Activated T-helper 17 cell treated with anti-CD3 and anti-CD28 coated beads, Interleukin-2, amount 50 U/mL, for 72 hours (primary cell): Measurements from ENCODE around the gene METTL17. TPM values are rescaled to one million over a fixed set of nuclear protein-coding genes. Genes with fewer than 3 reads are reported as not detected.
"Not testable (repeated sequence)": the region's sequence is repeated elsewhere in the genome, so short reads cannot be mapped to it uniquely, and the experiment has no call there.

Source experiments
- ATAC-seq: fragments of 150-1000 bp; cut with Tn5 transposase; replicated peaks from 2 replicates; pipeline ENCODE4 v1.10.0; 2021; ENCODE audit warnings: mild to moderate bottlenecking, moderate library complexity
- H3K27ac Mint-ChIP-seq: one replicate; pipeline ENCODE4 v1.8.0; 2022; ENCODE audit warnings: mixed read lengths
- H3K27me3 Mint-ChIP-seq: one replicate; pipeline ENCODE4 v1.8.0; 2022; ENCODE audit warnings: mixed read lengths
- H3K36me3 Mint-ChIP-seq: one replicate; pipeline ENCODE4 v1.8.0; 2022; ENCODE audit warnings: low read depth, mild to moderate bottlenecking, mixed read lengths
- H3K4me1 Mint-ChIP-seq: one replicate; pipeline ENCODE4 v1.8.0; 2022; ENCODE audit warnings: mixed read lengths
- H3K4me3 Mint-ChIP-seq: one replicate; pipeline ENCODE4 v1.8.0; 2022; ENCODE audit warnings: mild to moderate bottlenecking, mixed read lengths
- H3K9me3 Mint-ChIP-seq: one replicate; pipeline ENCODE4 v1.8.0; 2022; ENCODE audit warnings: mixed read lengths
- total RNA-seq, 2 donors: library from RNA; stranded (reverse); gene quantifications; one replicate each; pipeline ENCODE4 v1.2.3, GENCODE V29; 2022

METTL17 gene
- total RNA-seq, 2 donors from 2014 or later = 83.2 to 102 TPM

DNA sequence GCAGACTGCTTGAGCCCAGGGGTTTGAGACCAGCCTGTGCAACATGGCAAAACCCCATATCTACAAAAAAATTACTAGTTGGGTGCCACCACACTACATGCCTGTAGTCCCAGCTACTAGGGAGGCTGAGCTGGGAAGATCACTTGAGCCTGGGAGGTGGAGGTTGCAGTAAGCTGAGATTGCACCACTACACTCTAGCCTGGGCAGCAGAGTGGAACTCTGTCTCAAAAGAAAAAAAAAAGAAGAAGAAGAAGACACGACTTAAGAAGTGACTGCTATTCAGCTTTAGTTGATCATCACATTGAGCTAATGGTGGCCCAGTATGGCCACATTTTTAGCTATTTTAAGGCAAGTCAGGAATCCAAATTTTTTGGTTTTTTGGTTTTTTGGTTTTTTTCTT, 8.9 kb upstream of the METTL17 start:
- peaks cover 6% of the 10 kb centered on the region for H3K27me3 Mint-ChIP-seq
- no peaks in the 10 kb centered on the region for H3K4me1 Mint-ChIP-seq
- ATAC-seq = no peak
- no peaks in the 10 kb centered on the region for H3K36me3 Mint-ChIP-seq
- H3K4me3 Mint-ChIP-seq = no peak overlapping the region
- H3K27ac Mint-ChIP-seq = no peak overlapping the region
- no peaks in the 10 kb centered on the region for H3K9me3 Mint-ChIP-seq

DNA sequence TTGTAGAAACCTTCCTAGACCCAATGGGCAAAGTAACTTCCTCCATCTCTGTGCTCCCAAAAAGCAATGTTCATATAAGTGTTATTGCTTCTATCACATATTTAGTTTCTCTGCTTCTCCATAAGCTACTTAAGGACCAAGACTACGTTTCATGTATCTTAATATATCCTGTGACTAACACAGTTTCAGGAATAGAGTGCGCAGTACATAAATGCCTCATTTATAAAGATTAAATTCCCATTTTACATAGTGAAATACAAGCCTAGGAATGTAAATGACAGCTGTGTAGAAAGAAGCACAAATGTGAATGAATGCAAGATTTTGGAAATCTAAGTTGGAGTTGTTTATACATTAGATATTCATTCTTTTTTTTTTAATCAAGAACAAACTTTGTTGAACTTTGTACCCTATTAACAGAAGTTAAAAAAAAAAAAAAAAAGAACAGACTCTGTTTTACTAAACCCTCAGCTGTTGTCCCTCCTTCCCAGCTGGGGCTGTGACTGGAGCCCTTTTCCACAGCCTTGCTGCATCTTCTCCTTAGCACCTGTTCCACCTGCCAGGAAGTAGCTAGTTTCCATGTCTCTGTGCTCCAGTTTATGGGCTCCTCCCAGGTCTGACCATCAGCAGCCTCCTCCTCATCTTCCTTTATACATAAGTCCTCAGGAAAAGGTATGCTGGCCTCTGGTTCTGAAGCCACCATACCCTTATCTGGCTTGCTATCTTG, 7.0 kb upstream of the METTL17 start:
- Mint-ChIP-seq H3K27ac (no peak overlapping the region), H3K4me1 (no peaks in the 10 kb centered on the region), H3K9me3 (no peaks in the 10 kb centered on the region), H3K27me3 (peaks cover 6% of the 10 kb centered on the region), H3K4me3 (no peak overlapping the region), H3K36me3 (no peaks in the 10 kb centered on the region)
- ATAC-seq = no peak

DNA sequence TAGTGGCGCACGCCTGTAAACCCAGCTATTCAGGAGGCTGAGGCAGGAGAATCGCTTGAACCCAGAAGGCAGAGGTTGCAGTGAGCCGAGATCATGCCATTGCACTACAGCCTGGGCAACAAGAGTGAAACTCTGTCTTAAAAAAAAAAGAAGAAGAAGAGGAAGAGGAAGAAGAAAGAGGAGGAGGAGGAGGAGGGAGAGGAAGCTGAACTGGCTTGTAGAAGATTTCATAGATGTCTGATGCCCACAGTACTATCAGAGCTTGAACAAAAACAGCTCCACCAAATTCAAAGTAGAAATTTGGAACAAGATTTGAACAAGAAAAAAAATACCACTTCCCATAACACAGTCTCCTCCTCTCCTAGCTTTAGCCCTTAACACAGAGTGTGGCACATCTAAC, 4.1 kb upstream of the METTL17 start:
- not testable (repeated sequence) for H3K4me3 Mint-ChIP-seq, H3K4me1 Mint-ChIP-seq, ATAC-seq, H3K27me3 Mint-ChIP-seq, H3K9me3 Mint-ChIP-seq, H3K27ac Mint-ChIP-seq
- peaks cover 12% of the 10 kb centered on the region for H3K36me3 Mint-ChIP-seq

DNA sequence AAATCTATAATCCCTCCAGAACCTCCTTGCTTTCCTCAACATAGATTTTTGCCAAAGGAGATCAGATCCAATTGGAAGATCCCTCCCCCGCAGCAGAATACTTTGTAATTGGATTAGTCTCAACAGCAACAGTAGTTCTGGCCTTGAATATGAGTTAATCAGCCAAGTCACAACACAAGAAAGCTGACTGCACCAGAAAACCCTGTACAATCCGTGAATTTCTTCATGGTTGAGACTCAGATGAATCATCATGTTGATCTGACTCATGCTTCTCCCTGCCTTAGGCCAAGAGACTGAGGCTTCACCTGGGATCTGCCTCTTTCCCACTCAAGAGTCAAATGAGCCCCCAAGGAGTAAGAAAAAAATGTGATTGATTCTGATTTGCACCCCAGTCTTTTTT, 3.0 kb upstream of the METTL17 start:
- H3K9me3 Mint-ChIP-seq = no peaks in the 10 kb centered on the region
- peak; percentile 30 for ATAC-seq

DNA sequence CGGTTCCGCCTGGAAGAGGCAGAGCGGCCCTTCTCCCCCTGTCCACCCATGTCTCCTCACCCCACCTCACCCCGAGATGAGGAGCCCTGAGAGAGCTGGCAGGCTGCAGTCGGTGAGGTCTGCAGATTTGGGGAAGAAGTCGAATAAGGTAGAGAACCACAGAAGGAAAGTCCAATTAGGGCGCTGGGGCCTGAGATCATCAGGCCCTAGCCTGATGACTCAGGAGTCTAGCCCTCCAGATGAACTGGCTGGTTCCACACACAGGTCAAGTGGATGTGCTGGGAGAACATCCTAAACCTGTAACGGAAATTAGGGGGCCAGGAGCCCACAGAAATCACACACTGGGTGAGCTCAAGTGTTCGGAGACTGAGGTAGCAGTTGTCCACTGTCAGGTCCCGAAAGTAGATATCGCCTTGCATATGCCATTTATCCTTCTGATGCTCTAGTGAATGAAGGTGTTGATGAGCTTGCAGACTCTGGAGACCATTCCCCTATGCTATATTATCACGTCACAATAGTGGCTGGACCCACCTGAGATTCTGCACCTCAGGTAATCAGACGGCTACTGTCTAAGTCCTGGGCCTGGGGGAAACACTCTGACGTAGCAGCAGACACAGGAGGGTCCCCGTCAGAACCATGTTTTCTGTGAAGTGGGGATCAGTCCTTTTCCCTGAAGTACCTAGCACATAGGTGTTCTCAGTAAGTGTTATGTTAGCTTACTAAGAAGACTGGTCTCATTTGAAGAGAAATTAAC, 886 bp upstream of the METTL17 start:
- peak overlapping the region; percentile 93 for H3K4me3 Mint-ChIP-seq
- no peaks in the 10 kb centered on the region for H3K9me3 Mint-ChIP-seq
- no peak for ATAC-seq
- peaks cover 5% of the 10 kb centered on the region for H3K4me1 Mint-ChIP-seq
- H3K36me3 Mint-ChIP-seq = peaks cover 44% of the 10 kb centered on the region
- no peaks in the 10 kb centered on the region for H3K27me3 Mint-ChIP-seq
- peak overlapping the region; percentile 91 for H3K27ac Mint-ChIP-seq

More for the DNA sequence above, 3.0 kb upstream of the METTL17 start:
- Mint-ChIP-seq H3K27me3 (peaks cover 3% of the 10 kb centered on the region), H3K4me1 (peaks cover under 1% of the 10 kb centered on the region), H3K36me3 (peaks cover 23% of the 10 kb centered on the region), H3K4me3 (no peak overlapping the region), H3K27ac (no peak overlapping the region)

DNA sequence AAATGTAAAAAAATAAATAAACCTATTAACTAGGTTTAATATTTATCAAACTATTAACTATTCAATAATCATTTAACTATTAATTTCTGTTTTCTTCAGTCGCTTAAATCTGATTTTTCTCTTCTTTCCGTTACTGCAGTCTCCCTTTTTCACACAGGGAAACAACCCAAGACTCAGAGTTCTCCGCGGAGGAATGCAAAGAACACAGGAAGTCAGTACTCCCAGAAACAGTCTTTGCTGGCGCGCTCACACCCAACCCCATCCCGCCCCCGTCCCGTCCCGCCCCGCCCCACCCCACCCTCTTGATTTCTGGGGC, 351 bp upstream of the METTL17 start:
- Mint-ChIP-seq H3K4me3 (peak overlapping the region; percentile 93), H3K27me3 (no peaks in the 10 kb centered on the region), H3K27ac (peak overlapping the region; percentile 91), H3K36me3 (peaks cover 50% of the 10 kb centered on the region), H3K9me3 (no peaks in the 10 kb centered on the region), H3K4me1 (peaks cover 5% of the 10 kb centered on the region)
- no peak for ATAC-seq

DNA sequence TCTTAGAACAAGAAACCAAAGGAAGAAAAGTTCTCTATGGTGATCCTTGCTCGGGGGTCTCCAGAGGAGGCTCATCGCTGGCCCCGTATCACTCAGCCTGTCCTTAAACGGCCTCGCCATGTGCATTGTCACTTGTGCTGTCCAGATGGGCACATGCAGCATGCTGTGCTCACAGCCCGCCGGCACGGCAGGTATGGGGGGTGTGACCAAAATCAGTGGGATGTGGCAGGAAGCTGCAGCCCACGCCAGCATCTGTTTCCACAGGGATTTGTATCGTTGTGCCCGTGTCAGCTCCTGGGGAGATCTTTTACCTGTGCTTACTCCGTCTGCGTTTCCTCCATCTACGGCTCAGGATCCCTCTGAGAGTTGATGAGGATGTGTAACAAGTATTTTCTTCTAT, 6.7 kb downstream of the METTL17 start:
- H3K27me3 Mint-ChIP-seq = no peaks in the 10 kb centered on the region
- H3K9me3 Mint-ChIP-seq = no peaks in the 10 kb centered on the region
- no peak overlapping the region for H3K4me3 Mint-ChIP-seq
- H3K27ac Mint-ChIP-seq = no peak overlapping the region
- ATAC-seq = no peak
- H3K36me3 Mint-ChIP-seq = peaks cover 68% of the 10 kb centered on the region
- H3K4me1 Mint-ChIP-seq = peaks cover 5% of the 10 kb centered on the region

DNA sequence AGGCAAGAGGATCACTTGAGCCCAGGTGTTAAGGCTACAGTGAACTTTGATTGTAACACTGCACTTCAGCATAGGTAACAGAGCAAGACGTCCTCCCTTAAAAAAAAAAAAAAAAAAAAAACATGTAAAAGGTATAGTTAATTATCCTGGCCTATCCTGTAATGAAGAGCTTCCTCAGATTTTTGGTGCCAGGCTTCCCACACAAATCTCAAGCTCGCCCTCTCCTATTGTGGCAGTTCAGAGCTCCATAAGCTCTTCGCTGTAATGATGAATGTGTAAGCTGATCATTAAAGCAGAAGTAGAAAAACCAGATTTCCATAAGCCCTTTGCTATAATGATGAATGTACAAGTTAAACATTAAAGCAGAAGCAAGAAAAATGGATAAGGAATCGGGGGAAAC, 7.3 kb downstream of the METTL17 start:
- no peaks in the 10 kb centered on the region for H3K27me3 Mint-ChIP-seq
- peaks cover 1% of the 10 kb centered on the region for H3K4me1 Mint-ChIP-seq

DNA sequence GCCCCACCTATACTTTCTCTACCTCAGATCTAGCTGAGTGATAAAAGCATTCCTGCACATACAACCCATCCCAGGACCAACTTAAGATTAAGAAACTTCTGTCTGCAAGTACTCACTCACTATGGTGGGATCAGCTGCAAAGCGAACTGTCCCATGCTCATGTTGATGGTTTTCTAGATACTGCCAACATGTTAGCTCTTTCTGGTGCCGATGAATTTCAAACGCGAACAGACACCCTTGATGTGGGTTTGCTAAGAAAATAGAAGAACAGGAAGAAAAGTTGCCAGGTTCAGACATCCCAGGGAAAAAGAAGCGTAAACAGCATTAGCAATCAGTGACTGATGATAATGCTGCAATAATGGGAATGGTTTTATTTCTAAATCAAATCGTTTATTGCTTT, 7.8 kb downstream of the METTL17 start:
- Mint-ChIP-seq H3K27ac (no peak overlapping the region), H3K27me3 (no peaks in the 10 kb centered on the region), H3K36me3 (peaks cover 57% of the 10 kb centered on the region), H3K4me1 (no peaks in the 10 kb centered on the region), H3K9me3 (no peaks in the 10 kb centered on the region), H3K4me3 (no peak overlapping the region)
- ATAC-seq = no peak

More for the DNA sequence above, 7.3 kb downstream of the METTL17 start:
- ATAC-seq = no peak
- Mint-ChIP-seq H3K4me3 (no peak overlapping the region), H3K9me3 (no peaks in the 10 kb centered on the region), H3K27ac (no peak overlapping the region), H3K36me3 (peaks cover 62% of the 10 kb centered on the region)

DNA sequence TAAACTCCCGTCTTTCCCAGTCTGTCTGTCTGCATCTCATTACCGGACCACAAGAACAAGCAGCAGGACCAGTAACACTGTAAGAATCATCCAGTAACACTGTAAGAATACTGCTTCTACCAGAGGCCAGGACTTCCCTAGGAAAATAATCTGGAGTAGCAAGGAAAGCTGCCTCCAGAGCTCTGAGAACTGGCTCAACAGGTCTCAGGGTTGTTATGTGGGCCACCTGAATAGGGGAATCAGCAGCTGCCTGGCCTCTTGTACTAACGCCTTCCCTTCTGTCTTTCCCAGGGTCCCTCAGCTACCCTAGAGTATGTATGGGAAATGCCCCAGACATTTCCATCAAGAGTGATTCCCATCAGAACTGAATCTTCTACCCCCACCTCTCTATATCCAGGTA, 8.4 kb downstream of the METTL17 start:
- no peak for ATAC-seq
- no peaks in the 10 kb centered on the region for H3K4me1 Mint-ChIP-seq
- H3K27ac Mint-ChIP-seq = peak overlapping the region; percentile 28
- no peaks in the 10 kb centered on the region for H3K27me3 Mint-ChIP-seq
- no peaks in the 10 kb centered on the region for H3K9me3 Mint-ChIP-seq
- no peak overlapping the region for H3K4me3 Mint-ChIP-seq
- peaks cover 52% of the 10 kb centered on the region for H3K36me3 Mint-ChIP-seq

DNA sequence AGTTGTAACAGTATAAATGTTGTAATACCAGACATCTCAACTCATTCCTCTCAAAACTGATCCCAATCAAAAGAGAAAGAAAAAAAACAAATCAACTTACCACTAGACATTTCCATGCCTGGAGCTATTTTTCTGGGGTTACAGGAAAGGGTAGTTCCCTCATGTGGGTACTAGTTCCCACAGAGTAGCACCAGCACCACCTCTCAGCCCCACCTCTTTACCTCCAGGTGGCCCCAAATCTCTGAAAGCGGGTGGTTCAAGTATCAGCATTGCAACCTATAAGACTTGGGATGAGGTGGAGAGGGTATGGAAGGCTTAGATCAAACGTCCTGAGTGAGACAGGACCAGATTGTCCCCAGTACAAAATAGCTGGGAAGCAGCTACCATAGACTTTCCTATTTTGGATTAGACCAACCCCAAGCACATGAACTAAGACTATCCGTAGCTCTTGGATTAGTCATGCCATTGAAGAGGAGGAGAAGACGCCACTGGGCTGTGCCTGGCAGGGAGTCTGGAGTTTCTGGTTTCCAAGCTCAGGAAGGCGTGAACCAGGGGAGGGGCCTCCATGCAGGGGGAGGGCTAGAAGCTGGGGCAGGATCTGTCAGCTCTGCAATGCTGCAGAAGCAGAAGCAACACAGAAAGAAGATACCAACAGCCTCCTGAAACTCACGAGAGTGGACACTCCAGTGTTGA, 9.0 kb downstream of the METTL17 start, which contains the start of gene SLC39A2:
Gene SLC39A2 (plus strand): TSS at position 620 of the 693 bp plus-strand sequence. CDS start 154 bp downstream, outside the sequence.
- Mint-ChIP-seq H3K4me3 (no peak within 1 kb of the TSS), H3K9me3 (no peaks in the 10 kb centered on the region), H3K36me3 (peaks cover 45% of the 10 kb centered on the region), H3K27me3 (no peaks in the 10 kb centered on the region), H3K4me1 (no peaks in the 10 kb centered on the region), H3K27ac (peak within 1 kb of the TSS; percentile 28)
- no peak for ATAC-seq

DNA sequence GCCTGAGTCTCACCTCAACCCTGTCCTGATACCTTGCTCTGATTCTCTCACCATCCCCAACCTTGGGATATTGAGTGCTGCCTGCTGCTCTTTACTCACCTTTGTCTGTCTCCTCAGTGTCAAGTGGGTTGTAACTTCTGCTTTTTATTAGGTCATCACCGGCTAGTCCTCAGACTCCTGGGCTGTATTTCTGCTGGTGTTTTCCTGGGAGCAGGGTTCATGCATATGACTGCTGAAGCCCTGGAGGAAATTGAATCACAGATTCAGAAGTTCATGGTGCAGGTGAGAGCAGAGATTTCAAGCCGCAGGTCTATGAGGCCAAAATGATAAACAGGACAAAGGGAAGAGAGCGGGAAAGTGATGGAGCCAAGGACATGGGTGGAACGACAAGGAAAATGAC, 9.8 kb downstream of the METTL17 start:
- Mint-ChIP-seq H3K27me3 (no peaks in the 10 kb centered on the region), H3K27ac (no peak overlapping the region), H3K4me1 (no peaks in the 10 kb centered on the region), H3K36me3 (peaks cover 37% of the 10 kb centered on the region), H3K4me3 (no peak overlapping the region), H3K9me3 (no peaks in the 10 kb centered on the region)
- no peak for ATAC-seq

DNA sequence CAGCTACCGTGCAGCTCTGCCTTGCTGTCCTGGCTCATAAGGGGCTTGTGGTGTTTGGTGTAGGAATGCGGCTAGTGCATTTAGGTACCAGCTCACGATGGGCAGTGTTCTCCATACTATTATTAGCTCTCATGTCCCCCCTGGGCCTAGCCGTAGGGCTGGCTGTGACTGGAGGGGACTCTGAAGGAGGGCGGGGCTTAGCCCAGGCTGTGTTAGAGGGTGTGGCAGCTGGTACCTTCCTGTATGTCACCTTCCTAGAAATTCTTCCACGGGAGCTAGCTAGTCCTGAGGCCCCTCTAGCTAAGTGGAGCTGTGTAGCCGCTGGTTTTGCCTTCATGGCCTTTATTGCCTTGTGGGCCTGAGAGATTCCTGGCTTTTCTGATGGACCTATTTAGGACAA, 11.4 kb downstream of the METTL17 start:
- ATAC-seq = no peak
- Mint-ChIP-seq H3K4me3 (no peak overlapping the region), H3K36me3 (peaks cover 21% of the 10 kb centered on the region), H3K27me3 (no peaks in the 10 kb centered on the region), H3K9me3 (no peaks in the 10 kb centered on the region), H3K27ac (no peak overlapping the region), H3K4me1 (no peaks in the 10 kb centered on the region)

DNA sequence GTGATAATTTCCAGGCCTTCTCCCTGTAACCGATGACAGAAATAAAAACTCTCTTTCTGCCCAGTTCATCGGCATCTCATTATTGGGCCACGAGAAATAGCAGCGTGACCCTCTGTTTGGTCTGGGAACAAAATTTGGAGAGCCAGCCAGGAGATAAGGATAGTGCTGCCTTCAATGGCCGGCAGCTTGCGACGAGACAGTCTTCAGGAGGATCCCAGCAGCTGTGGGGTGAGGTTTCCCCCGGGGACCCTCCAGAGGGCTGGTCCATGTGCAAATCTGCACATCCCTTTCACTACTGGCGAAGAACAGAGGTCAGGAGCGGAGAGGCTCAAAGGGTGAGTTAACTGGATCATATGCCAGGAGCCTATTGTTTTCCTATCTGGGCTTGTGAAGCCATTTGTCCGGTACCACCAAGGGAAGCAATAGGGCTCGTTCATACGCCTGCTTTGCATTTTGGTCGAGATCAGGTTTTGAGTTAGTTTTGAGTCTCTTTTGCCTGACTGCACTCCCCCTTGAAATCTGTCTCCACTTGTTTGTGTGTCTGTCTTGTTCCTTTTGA, 14.1 kb downstream of the METTL17 start:
- no peaks in the 10 kb centered on the region for H3K9me3 Mint-ChIP-seq
- no peaks in the 10 kb centered on the region for H3K36me3 Mint-ChIP-seq
- H3K4me1 Mint-ChIP-seq = no peaks in the 10 kb centered on the region
- no peak overlapping the region for H3K27ac Mint-ChIP-seq
- H3K4me3 Mint-ChIP-seq = no peak overlapping the region
- ATAC-seq = no peak
- no peaks in the 10 kb centered on the region for H3K27me3 Mint-ChIP-seq
